ENCODE results near the gene SNX8.
A peak's percentile ranks its signal among the peaks of the same experiment; 100 is the strongest.

SNX8 gene

DNA sequence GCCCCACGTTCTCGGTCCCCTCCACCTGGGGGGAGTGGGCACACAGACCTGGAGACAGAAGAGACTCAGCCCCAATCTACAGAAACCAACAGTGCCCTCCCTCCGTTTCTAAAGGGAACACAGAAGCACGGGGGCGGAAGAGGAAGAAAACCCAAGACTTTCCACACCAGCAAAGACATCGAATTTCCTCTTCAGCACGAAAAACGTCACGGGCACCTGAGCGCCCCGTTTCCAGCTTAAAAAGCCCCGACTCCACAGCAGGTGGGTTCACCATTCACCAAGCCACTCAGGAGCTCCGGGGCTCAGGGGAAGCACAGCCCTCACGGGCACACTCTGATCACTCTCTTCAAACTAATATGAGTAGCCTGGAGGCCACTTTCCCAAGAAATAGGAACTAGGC is 52.6 kb downstream of the SNX8 start:
- no peak for DNase-seq (ENCODE audit: low read depth)

DNA sequence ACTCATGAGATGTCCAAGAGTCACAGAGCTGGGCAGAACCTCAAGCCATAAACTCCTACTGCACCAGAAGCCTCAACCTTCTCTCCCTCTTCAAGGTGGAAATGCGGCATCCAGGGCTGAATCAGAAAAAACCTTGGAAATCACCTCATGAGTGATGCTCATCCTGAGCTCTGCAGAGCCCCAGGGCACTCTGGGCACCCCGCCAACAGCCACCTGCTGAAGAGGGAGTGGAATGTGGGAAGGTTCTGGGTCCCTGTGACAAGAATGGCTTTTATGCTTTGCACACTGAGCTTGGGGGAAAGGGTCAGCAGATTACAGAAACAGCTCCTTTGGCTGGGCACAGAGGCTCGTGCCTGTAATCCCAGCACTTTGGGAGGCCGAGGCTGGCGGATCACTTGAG is 53.4 kb downstream of the SNX8 start:
- DNase-seq (ENCODE audit: low read depth) = peak; percentile 92
- TF ChIP-seq, protein P1, sequence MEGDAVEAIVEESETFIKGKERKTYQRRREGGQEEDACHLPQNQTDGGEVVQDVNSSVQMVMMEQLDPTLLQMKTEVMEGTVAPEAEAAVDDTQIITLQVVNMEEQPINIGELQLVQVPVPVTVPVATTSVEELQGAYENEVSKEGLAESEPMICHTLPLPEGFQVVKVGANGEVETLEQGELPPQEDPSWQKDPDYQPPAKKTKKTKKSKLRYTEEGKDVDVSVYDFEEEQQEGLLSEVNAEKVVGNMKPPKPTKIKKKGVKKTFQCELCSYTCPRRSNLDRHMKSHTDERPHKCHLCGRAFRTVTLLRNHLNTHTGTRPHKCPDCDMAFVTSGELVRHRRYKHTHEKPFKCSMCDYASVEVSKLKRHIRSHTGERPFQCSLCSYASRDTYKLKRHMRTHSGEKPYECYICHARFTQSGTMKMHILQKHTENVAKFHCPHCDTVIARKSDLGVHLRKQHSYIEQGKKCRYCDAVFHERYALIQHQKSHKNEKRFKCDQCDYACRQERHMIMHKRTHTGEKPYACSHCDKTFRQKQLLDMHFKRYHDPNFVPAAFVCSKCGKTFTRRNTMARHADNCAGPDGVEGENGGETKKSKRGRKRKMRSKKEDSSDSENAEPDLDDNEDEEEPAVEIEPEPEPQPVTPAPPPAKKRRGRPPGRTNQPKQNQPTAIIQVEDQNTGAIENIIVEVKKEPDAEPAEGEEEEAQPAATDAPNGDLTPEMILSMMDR (IDR thresholded peaks at IDR 0.05; ENCODE audit: insufficient read depth, low read depth, low read length, missing control alignments) = no peak
- H3K4me3 ChIP-seq (ENCODE audit: low read length) = no peak overlapping the region

More for the DNA sequence above, 52.6 kb downstream of the SNX8 start:
- TF ChIP-seq, protein P1 (IDR thresholded peaks at IDR 0.05; ENCODE audit: insufficient read depth, low read depth, low read length, missing control alignments) = no peak
- H3K4me3 ChIP-seq (ENCODE audit: low read length) = no peak overlapping the region

DNA sequence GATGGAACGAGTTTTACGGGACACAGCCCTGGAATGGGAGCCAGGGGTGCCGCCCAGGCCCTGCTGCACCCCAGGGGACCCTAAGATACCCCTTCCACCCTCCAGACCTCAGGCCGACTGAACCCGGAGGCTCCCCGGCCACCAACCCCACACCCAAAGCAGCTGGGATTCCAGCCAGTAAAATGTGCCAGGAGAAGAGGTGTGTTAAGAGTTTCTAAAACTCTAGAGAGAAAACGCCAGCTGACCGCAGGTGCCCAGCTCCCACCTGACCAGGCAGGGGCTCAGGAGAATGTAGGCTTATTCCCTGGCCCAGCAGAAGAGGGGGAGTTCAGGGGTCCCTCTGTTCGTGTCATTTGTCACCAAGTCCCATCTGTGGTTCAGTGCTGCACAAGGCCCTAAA is 54.8 kb downstream of the SNX8 start:
- TF ChIP-seq, protein P1 (IDR thresholded peaks at IDR 0.05; ENCODE audit: insufficient read depth, low read depth, low read length, missing control alignments) = no peak

DNA sequence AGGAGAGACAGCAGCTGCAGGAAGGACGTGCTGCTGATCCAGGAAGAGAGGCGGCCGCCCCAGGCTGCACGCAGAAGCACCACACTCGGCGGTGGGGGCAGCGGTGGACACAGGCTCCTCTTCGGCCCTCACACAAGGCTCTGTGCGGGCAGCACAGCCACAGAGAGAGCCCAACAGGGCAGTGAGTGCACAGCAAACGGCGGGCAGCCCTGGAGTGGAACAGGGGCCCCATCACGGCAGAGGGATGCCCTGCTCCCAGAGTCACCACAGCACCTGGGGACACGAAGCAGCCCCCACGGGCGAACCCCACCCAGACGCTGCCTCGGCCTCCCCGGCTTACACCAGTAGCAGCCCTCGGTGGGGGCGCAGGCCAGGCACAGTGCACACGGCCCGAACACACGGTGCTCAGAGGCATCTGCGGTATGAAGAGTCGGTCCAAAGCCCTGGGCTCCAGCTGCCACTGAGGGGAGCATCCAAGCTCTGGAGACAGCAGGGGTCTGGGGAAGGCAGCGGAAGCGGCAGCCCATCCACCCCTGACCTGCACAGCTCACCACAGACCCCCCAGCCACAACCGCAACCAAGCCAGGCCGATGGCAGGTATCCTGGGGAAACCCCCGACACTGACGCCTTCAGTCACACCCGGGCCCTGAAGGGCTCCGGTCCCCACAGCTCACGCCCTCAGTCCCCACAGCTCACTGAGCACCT is 55.4 kb downstream of the SNX8 start:
- TF ChIP-seq, protein P1 (IDR thresholded peaks at IDR 0.05; ENCODE audit: insufficient read depth, low read depth, low read length, missing control alignments) = no peak
- no peak overlapping the region for H3K4me3 ChIP-seq (ENCODE audit: low read length)
- DNase-seq (ENCODE audit: low read depth) = no peak

More for the DNA sequence above, 54.8 kb downstream of the SNX8 start:
- no peak overlapping the region for H3K4me3 ChIP-seq (ENCODE audit: low read length)
- no peak for DNase-seq (ENCODE audit: low read depth)

GRCh38 chr7:2257651-2258050 is 56.6 kb downstream of the SNX8 start:
- H3K4me3 ChIP-seq (ENCODE audit: low read length) = no peak overlapping the region
- TF ChIP-seq, protein P1 (IDR thresholded peaks at IDR 0.05; ENCODE audit: insufficient read depth, low read depth, low read length, missing control alignments) = no peak
- DNase-seq (ENCODE audit: low read depth) = no peak

DNA sequence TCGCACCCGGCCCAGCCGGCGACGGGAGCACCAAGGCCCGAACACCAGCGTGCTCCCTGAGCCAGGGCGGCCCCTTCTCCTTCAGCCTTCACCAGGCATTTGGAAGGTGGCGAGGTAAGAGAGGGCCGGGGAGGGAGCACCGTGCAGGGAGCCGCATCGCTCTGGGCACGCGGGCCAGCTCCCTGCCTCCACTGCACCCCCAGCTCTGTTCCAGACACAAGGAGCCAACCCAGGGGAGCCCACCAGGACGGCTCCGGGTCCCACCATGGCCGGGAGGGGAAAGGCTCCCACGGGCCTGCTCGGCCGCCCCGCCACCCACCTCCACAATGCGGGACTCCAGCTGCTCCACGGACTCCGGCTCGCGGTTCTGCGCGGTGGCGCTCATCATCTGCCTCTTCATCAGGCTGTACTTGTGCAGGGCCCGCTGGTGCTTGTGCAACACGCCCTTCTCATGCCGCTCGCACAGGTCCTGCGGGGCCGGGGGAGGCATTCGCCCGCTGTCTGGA is 57.1 kb downstream of the SNX8 start:
- H3K4me3 ChIP-seq (ENCODE audit: low read length) = no peak overlapping the region
- TF ChIP-seq, protein P1 (IDR thresholded peaks at IDR 0.05; ENCODE audit: insufficient read depth, low read depth, low read length, missing control alignments) = no peak

More for the DNA sequence above, 57.1 kb downstream of the SNX8 start:
- DNase-seq (ENCODE audit: low read depth) = no peak
